ENCODE measurements around the gene OR2T2. TPM values are rescaled to one million over a fixed set of nuclear protein-coding genes. Genes with fewer than 3 reads are reported as not detected.
"Not testable (repeated sequence)": the region's sequence is repeated elsewhere in the genome, so short reads cannot be mapped to it uniquely, and the experiment has no call there.

The OR2T2 gene
- total RNA-seq, 1 donor from 2014 or later, result not detected

DNA sequence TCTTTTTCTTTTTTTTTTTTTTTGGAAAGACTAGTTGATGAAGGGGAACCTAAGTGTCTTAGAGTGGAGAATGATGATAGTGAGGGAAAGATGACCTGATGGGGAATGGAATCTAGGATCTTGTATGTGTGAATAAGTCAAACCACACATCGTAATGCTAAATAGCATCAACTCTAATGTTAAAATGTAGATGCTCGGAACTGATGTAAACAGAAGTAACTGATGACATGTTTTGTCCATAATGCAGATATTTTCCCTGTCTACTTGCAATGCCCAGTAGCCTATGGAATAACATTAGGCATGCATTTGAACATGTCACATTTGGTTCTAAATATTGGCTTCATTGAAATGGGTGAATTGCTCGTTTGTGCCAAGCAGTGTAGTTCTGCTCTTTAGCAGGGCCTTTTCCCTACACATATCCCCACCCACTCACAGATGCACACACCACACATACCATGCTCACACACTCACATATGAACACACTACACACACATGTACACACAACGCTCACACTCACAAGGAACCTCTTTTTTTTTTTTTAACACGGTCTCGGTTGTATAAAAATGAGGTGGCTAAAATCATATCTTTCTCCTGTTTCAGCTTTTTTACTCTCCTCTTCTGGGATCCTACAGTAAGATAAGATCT, 4.5 kb downstream of the OR2T2 start:
- not testable (repeated sequence) for H3K4me3 ChIP-seq (ENCODE audit: low read depth, low read length); H3K27me3 ChIP-seq (ENCODE audit: control insufficient read depth, insufficient read depth, low read length); DNase-seq (ENCODE audit: low read depth); H3K36me3 ChIP-seq (ENCODE audit: control insufficient read depth, insufficient read depth, low read length)

- not testable (repeated sequence) for DNase-seq (ENCODE audit: low read depth); H3K27me3 ChIP-seq (ENCODE audit: control insufficient read depth, insufficient read depth, low read length); H3K36me3 ChIP-seq (ENCODE audit: control insufficient read depth, insufficient read depth, low read length); H3K4me3 ChIP-seq (ENCODE audit: low read depth, low read length)
These were observed 5.2 kb downstream of the OR2T2 start for GRCh38 chr1:248450466-248451145.

DNA sequence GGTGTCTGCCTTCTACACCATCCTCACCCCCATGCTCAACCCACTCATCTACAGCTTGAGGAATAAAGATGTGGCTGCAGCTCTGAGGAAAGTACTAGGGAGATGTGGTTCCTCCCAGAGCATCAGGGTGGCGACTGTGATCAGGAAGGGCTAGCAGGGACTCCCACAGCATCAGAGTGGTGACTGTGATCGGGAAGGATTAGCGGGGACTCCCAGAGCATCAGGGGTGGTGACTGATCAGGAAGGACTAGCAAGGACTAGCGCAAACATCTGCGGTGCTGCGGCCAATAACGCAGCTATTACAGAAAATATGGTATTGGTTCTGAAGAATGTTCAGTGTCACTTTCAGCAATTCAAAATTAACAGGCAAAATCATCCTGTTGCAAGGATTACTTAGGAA, 8.2 kb downstream of the OR2T2 start:
- H3K27me3 ChIP-seq (ENCODE audit: control insufficient read depth, insufficient read depth, low read length); H3K4me3 ChIP-seq (ENCODE audit: low read depth, low read length); H3K36me3 ChIP-seq (ENCODE audit: control insufficient read depth, insufficient read depth, low read length); DNase-seq (ENCODE audit: low read depth): not testable (repeated sequence)

GRCh38 chr1:248455045-248455444, 9.6 kb downstream of the OR2T2 start:
- not testable (repeated sequence) for H3K36me3 ChIP-seq (ENCODE audit: control insufficient read depth, insufficient read depth, low read length); H3K4me3 ChIP-seq (ENCODE audit: low read depth, low read length); DNase-seq (ENCODE audit: low read depth); H3K27me3 ChIP-seq (ENCODE audit: control insufficient read depth, insufficient read depth, low read length)

GRCh38 chr1:248456635-248457034, 11.2 kb downstream of the OR2T2 start:
- DNase-seq (ENCODE audit: low read depth); H3K36me3 ChIP-seq (ENCODE audit: control insufficient read depth, insufficient read depth, low read length); H3K27me3 ChIP-seq (ENCODE audit: control insufficient read depth, insufficient read depth, low read length); H3K4me3 ChIP-seq (ENCODE audit: low read depth, low read length): not testable (repeated sequence)

GRCh38 chr1:248459117-248459516, 13.7 kb downstream of the OR2T2 start:
- H3K4me3 ChIP-seq (ENCODE audit: low read depth, low read length); DNase-seq (ENCODE audit: low read depth); H3K27me3 ChIP-seq (ENCODE audit: control insufficient read depth, insufficient read depth, low read length); H3K36me3 ChIP-seq (ENCODE audit: control insufficient read depth, insufficient read depth, low read length): not testable (repeated sequence)

DNA sequence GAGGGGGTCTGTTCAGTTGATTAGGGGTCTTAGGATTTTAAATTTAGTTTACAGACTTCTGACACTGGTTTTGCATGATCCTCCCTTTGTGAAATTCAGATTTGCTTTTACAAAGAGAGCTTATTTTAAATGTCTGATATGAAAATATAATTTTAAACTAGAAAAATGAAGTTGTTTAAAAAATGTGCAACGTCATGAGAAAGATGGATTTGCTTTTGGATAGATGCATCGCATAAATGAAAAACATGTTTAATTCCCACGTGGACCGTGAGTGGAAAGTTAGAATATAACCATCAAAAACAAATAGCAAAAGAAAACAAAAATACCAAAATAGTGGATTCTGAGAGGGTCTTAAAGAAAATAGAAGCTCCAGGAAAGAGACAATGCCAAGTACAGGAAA, 25.7 kb downstream of the OR2T2 start:
- no peak for TF ChIP-seq CTCF (IDR thresholded peaks at IDR 0.05; ENCODE audit: insufficient read depth, low read length, poor library complexity, severe bottlenecking)
- H3K27me3 ChIP-seq (ENCODE audit: control insufficient read depth, insufficient read depth, low read length), result no peaks in the 10 kb centered on the region
- no peak for DNase-seq (ENCODE audit: low read depth)
- no peaks in the 10 kb centered on the region for H3K36me3 ChIP-seq (ENCODE audit: control insufficient read depth, insufficient read depth, low read length)
- H3K4me3 ChIP-seq (ENCODE audit: low read depth, low read length), result no peak overlapping the region

DNA sequence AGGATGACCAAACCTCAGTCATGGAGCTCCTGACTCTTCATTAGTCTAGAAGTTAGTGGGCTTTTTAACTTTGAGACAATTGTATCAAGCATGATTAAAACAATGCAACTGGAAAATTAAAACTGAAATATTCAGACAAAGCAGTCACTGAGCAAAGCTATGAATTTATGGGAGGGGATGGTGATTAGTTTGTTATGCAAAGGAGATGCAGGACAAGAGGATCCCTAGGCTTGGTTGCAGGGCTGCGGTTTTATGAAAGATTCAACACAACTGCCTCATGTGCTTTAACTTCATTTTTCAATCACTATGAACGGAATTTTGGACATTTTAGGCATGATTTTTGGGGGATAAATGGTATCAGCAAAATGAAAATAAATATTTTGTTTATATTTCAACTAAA, 26.7 kb downstream of the OR2T2 start:
- H3K4me3 ChIP-seq (ENCODE audit: low read depth, low read length); H3K27me3 ChIP-seq (ENCODE audit: control insufficient read depth, insufficient read depth, low read length); DNase-seq (ENCODE audit: low read depth); H3K36me3 ChIP-seq (ENCODE audit: control insufficient read depth, insufficient read depth, low read length): not testable (repeated sequence)

DNA sequence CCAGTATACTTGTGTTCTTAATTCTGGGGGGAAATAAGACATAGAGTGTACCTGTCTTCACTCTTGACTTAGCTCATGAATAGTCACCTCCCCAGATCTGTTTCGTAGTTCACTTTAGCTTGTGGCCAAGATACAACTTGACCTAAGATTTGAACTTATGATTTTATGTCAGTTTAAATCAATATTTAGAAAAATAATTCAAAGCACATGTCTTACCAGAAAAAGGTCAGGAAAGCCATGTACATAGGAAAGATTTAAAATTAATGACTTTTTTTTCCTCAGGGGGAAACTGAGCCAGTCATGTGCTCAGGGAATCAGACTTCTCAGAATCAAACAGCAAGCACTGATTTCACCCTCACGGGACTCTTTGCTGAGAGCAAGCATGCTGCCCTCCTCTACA, 27.6 kb downstream of the OR2T2 start, which contains the start of gene OR2T3:
Gene OR2T3 (plus strand): TSS at position 301 of the 400 bp plus-strand sequence. CDS start 0 bp downstream, at position 301.
- not testable (repeated sequence) for H3K36me3 ChIP-seq (ENCODE audit: control insufficient read depth, insufficient read depth, low read length); H3K4me3 ChIP-seq (ENCODE audit: low read depth, low read length); H3K27me3 ChIP-seq (ENCODE audit: control insufficient read depth, insufficient read depth, low read length); DNase-seq (ENCODE audit: low read depth)

GRCh38 chr1:248475660-248476059, 30.2 kb downstream of the OR2T2 start:
- not testable (repeated sequence) for H3K36me3 ChIP-seq (ENCODE audit: control insufficient read depth, insufficient read depth, low read length); DNase-seq (ENCODE audit: low read depth); H3K4me3 ChIP-seq (ENCODE audit: low read depth, low read length); H3K27me3 ChIP-seq (ENCODE audit: control insufficient read depth, insufficient read depth, low read length)

DNA sequence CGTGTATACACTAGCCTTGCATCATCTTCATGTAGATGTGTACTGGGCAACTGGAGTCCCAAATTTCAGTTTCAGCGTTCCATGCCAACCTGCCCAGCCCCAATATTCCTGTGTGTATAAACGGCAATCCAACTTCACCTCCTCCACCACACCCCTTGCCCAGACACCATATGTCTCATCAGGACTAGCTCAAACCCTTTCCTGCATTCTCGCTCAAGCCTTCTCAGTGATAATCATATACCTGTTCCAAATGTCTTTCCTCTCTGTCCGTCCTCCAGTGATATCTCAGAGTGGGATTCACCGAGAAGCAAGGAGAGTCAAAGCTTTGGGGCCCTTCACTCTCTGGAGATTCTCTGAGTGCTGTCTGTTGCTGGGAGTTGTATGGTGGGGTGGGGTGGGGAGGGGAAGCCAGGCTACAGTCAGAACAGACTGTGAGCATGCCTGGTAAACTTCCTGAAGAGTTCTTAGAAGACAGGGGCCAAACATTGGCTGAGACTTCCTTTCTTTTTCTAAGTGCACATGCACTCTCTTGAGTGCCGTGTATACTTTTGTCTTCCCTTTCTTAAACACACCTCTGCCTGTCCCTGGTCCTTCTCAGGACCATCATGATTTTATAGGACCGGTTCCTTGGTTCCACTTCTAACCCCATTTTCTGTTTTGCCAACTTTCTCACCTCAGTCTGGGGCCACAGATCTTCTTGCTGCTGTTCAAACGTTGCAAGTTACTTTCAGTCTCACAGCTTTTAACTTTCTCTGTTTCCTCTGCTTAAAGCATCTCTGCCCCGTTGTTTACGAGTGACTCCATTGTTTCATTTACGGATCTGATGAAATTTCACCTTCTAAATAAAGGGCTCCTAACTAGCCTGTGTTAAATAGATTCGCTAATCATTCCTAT, 36.5 kb downstream of the OR2T2 start:
- not testable (repeated sequence) for DNase-seq (ENCODE audit: low read depth); H3K36me3 ChIP-seq (ENCODE audit: control insufficient read depth, insufficient read depth, low read length)

GRCh38 chr1:248488289-248488688, 42.9 kb downstream of the OR2T2 start, which contains the start of gene OR2T5:
TSS of gene OR2T5 (plus strand) at chr1:248488589. CDS start at chr1:248488589, 0 bp downstream.
- H3K27me3 ChIP-seq (ENCODE audit: control insufficient read depth, insufficient read depth, low read length); DNase-seq (ENCODE audit: low read depth); H3K36me3 ChIP-seq (ENCODE audit: control insufficient read depth, insufficient read depth, low read length); H3K4me3 ChIP-seq (ENCODE audit: low read depth, low read length): not testable (repeated sequence)

More for the DNA sequence above, 36.5 kb downstream of the OR2T2 start:
- not testable (repeated sequence) for H3K27me3 ChIP-seq (ENCODE audit: control insufficient read depth, insufficient read depth, low read length); H3K4me3 ChIP-seq (ENCODE audit: low read depth, low read length)

GRCh38 chr1:248496661-248497060, 51.2 kb downstream of the OR2T2 start:
- H3K4me3 ChIP-seq (ENCODE audit: low read depth, low read length); H3K27me3 ChIP-seq (ENCODE audit: control insufficient read depth, insufficient read depth, low read length); DNase-seq (ENCODE audit: low read depth); H3K36me3 ChIP-seq (ENCODE audit: control insufficient read depth, insufficient read depth, low read length): not testable (repeated sequence)

Measured in kidney epithelial cell (primary cell).